WTC11 (cell line): Measurements from ENCODE around the gene PPP1R26. TPM values are rescaled to one million over a fixed set of nuclear protein-coding genes. Genes with fewer than 3 reads are reported as not detected.
A peak's percentile ranks its signal among the peaks of the same experiment; 100 is the strongest.
"Not testable (repeated sequence)": the region's sequence is repeated elsewhere in the genome, so short reads cannot be mapped to it uniquely, and the experiment has no call there.

Experiments used
- ATAC-seq: fragments of 200-7000 bp; cut with Tn5 transposase; 2 replicates; pipeline ENCODE4 v1.10.0; 2021; ENCODE audit warnings: mild to moderate bottlenecking, moderate library complexity
- Bru-seq: library from RNA; stranded (reverse); fragments of 400-500 nt; gene quantifications from one replicate; lab custom pipeline; 2021; lab: Mats Ljungman, UMichigan
- CTCF ChIA-PET: fragments of 300-600 bp; sonication (Branson Sonifier 250); formaldehyde crosslinking; loops from one replicate; lab custom pipeline; 2021; ENCODE audit warnings: antibody characterized with exemption; lab: Charles Lee
- POLR2A ChIA-PET: fragments of 350-600 bp; sonication (Branson Sonifier 250); formaldehyde crosslinking; loops from one replicate; lab custom pipeline; 2021; ENCODE audit warnings: antibody characterized with exemption; lab: Charles Lee
- DNase-seq: peaks from one replicate; pipeline ENCODE4 v3.0.0; 2021; ENCODE audit warnings: low spot score
- H3K27ac Mint-ChIP-seq: 2 replicates; pipeline ENCODE4 v1.8.0; 2021; ENCODE audit warnings: mixed read lengths
- H3K27me3 Mint-ChIP-seq: 2 replicates; pipeline ENCODE4 v1.8.0; 2021; ENCODE audit warnings: low read depth, mild to moderate bottlenecking, moderate library complexity, mixed read lengths
- H3K36me3 Mint-ChIP-seq: 2 replicates; pipeline ENCODE4 v1.8.0; 2021; ENCODE audit warnings: mixed read lengths
- H3K4me1 Mint-ChIP-seq: 2 replicates; pipeline ENCODE4 v1.8.0; 2022; ENCODE audit warnings: mixed read lengths
- H3K4me3 Mint-ChIP-seq: 2 replicates; pipeline ENCODE4 v1.8.0; 2021; ENCODE audit warnings: mild to moderate bottlenecking, moderate library complexity, mixed read lengths
- H3K9me3 Mint-ChIP-seq: 2 replicates; pipeline ENCODE4 v1.8.0; 2021; ENCODE audit warnings: mixed read lengths
- AR ChIP-seq: fragments of 250-450 bp; sonication (Bioruptor Pico); IDR thresholded peaks from 2 replicates; pipeline ENCODE4 v1.9.0; 2021; ENCODE audit warnings: mild to moderate bottlenecking
- ATF2 ChIP-seq: sonication (generic); formaldehyde crosslinking; IDR thresholded peaks from 2 replicates; pipeline ENCODE4 v1.8.1; 2022; ENCODE audit warnings: low read depth, missing genetic modification reagents, borderline replicate concordance
- E2F4 ChIP-seq: sonication (generic); formaldehyde crosslinking; IDR thresholded peaks from 2 replicates; pipeline ENCODE4 v1.8.1; 2022; ENCODE audit warnings: low read depth, mild to moderate bottlenecking, moderate library complexity, missing genetic modification reagents, borderline replicate concordance
- E2F5 ChIP-seq: sonication (generic); formaldehyde crosslinking; IDR thresholded peaks from 2 replicates; pipeline ENCODE4 v1.8.1; 2022; ENCODE audit warnings: mild to moderate bottlenecking, moderate library complexity, missing genetic modification reagents
- GABPB1 ChIP-seq: sonication (generic); formaldehyde crosslinking; IDR thresholded peaks from 2 replicates; pipeline ENCODE4 v1.8.1; 2023; ENCODE audit warnings: mild to moderate bottlenecking, missing genetic modification reagents
- PRDM15 ChIP-seq: sonication (generic); formaldehyde crosslinking; IDR thresholded peaks from 2 replicates; pipeline ENCODE4 v1.8.0; 2022; ENCODE audit warnings: missing genetic modification reagents
- TCF7 ChIP-seq: sonication (generic); formaldehyde crosslinking; IDR thresholded peaks from 2 replicates; pipeline ENCODE4 v1.8.0; 2022; ENCODE audit warnings: mild to moderate bottlenecking, low read depth, missing genetic modification reagents, moderate library complexity
- ZMAT4 ChIP-seq: fragments of 250-450 bp; sonication (Bioruptor Pico); IDR thresholded peaks from 2 replicates; pipeline ENCODE4 v1.9.0; 2021; ENCODE audit warnings: mild to moderate bottlenecking
- ZNF423 ChIP-seq: fragments of 250-450 bp; sonication (Bioruptor Pico); IDR thresholded peaks from 2 replicates; pipeline ENCODE4 v2.1.2; 2022; ENCODE audit warnings: mild to moderate bottlenecking, moderate library complexity
- long read RNA-seq, 3 experiments: library from RNA in 1 of 3; library from capped mRNA in 1 of 3; library from polyadenylated mRNA in 1 of 3; unstranded in 2 of 3; stranded (forward) in 1 of 3; transcript quantifications; one replicate each; pipeline ENCODE4 v2.0.0, GENCODE V29; 2021
- total RNA-seq: library from RNA; stranded (reverse); gene quantifications from 3 replicates; pipeline ENCODE4 v1.2.3, GENCODE V29; 2021

PPP1R26 gene
- total RNA-seq (36.2 to 44.4 TPM (median 37.4 TPM) in 3 replicates), Bru-seq, nascent RNA (percentile 78 among the genes with signal in this experiment)
- long read RNA-seq, experiment 1, full-length matches to known transcripts: 72 of 133 reads
- long read RNA-seq, experiment 1, partial matches to known transcripts: 8 of 133 reads
- long read RNA-seq, experiment 1, other reads (novel, unspliced or antisense): 53 of 133 reads
- long read RNA-seq, experiment 2, full-length matches to known transcripts: 37 of 47 reads
- long read RNA-seq, experiment 2, partial matches to known transcripts: 3 of 47 reads
- long read RNA-seq, experiment 2, other reads (novel, unspliced or antisense): 7 of 47 reads
- long read RNA-seq, experiment 3, full-length matches to known transcripts: 4 of 4 reads
- long read RNA-seq, experiment 3, partial matches to known transcripts: 0 of 4 reads
- long read RNA-seq, experiment 3, other reads (novel, unspliced or antisense): 0 of 4 reads

GRCh38 chr9:135479469-135480052 is at the start of gene PPP1R26:
Gene PPP1R26, plus strand, starts transcription at chr9:135479782. Its CDS starts 4,729 bp downstream, at chr9:135484511.
- CTCF ChIA-PET: interaction anchor here (0.6 to 2.0 kb wide), 6 partner anchors 20 to 41 kb away, joined by 3 to 12 read pairs (median 9); a partner anchor contains a TSS
- Mint-ChIP-seq H3K4me1 (peaks cover 23% of the 10 kb centered on the region), H3K27me3 (no peaks in the 10 kb centered on the region; the same call in 1 of the 2 replicates), H3K36me3 (peaks cover 12% of the 10 kb centered on the region; the same call in 1 of the 2 replicates), H3K27ac (peak within 1 kb of the TSS; percentile 32; the same call in 1 of the 2 replicates)
- ATAC-seq (peak; percentile 9), DNase-seq (no peak)
- TF ChIP-seq AR: no peak
- no peak for TF ChIP-seq TCF7 (CRISPR knock-in tag)
- TF ChIP-seq ZNF423: 0 out of 2 replicates have a peak, but pooled peaks have one; percentile 19
- TF ChIP-seq, all 79 proteins: peak for 1
- H3K9me3 Mint-ChIP-seq: no peaks in the 10 kb centered on the region
- POLR2A ChIA-PET: interaction anchor here (1.3 kb wide), 1 partner anchor 12 kb away, joined by 3 read pairs; no protein-coding TSS in a partner anchor
- peak within 1 kb of the TSS; percentile 79 for H3K4me3 Mint-ChIP-seq

- ChIA-PET CTCF (interaction anchor here (0.6 kb wide), 1 partner anchor 44 kb away, joined by 4 read pairs; no protein-coding TSS in a partner anchor), POLR2A (no interaction called here)
- TF ChIP-seq PRDM15 (CRISPR knock-in tag): no peak
- no peak for TF ChIP-seq GABPB1
- no peak for TF ChIP-seq ZMAT4 (CRISPR knock-in tag)
- TF ChIP-seq E2F4: no peak
- no peak for TF ChIP-seq ATF2
- no peak for TF ChIP-seq E2F5 (CRISPR knock-in tag)
- Mint-ChIP-seq H3K36me3 (peaks cover 16% of the 10 kb centered on the region), H3K9me3 (peaks cover 38% of the 10 kb centered on the region), H3K4me3 (no peak overlapping the region), H3K4me1 (peaks cover 16% of the 10 kb centered on the region), H3K27ac (no peak overlapping the region), H3K27me3 (no peaks in the 10 kb centered on the region; the same call in 1 of the 2 replicates)
- no peak for DNase-seq
- ATAC-seq: no peak
These were observed 42.3 kb upstream of the PPP1R26 start for GRCh38 chr9:135437259-135437658.

- Mint-ChIP-seq H3K36me3 (peaks cover 16% of the 10 kb centered on the region), H3K9me3 (peaks cover 34% of the 10 kb centered on the region), H3K4me1 (peaks cover 20% of the 10 kb centered on the region)
- H3K27me3 Mint-ChIP-seq, POLR2A ChIA-PET, H3K4me3 Mint-ChIP-seq, DNase-seq, H3K27ac Mint-ChIP-seq, CTCF ChIA-PET, ATAC-seq: not testable (repeated sequence)
These were observed 41.9 kb upstream of the PPP1R26 start for GRCh38 chr9:135437696-135438095.

- ChIA-PET CTCF (interaction anchor here (0.6 to 2.7 kb wide), 21 partner anchors 10 to 368 kb away, joined by 3 to 30 read pairs (median 3); a partner anchor contains a TSS), POLR2A (interaction anchor here (0.6 kb wide), 1 partner anchor 74 kb away, joined by 3 read pairs; no protein-coding TSS in a partner anchor)
- H3K4me3 Mint-ChIP-seq, ATAC-seq, H3K27me3 Mint-ChIP-seq, H3K27ac Mint-ChIP-seq: not testable (repeated sequence)
- peaks cover 22% of the 10 kb centered on the region for H3K4me1 Mint-ChIP-seq
- peaks cover 28% of the 10 kb centered on the region for H3K9me3 Mint-ChIP-seq
- peaks cover 11% of the 10 kb centered on the region for H3K36me3 Mint-ChIP-seq
- DNase-seq: peak; percentile 57
These were observed 40.9 kb upstream of the PPP1R26 start for GRCh38 chr9:135438581-135439232.

- Mint-ChIP-seq H3K9me3 (peaks cover 26% of the 10 kb centered on the region), H3K4me1 (peaks cover 25% of the 10 kb centered on the region)
- not testable (repeated sequence) for H3K4me3 Mint-ChIP-seq, H3K36me3 Mint-ChIP-seq, ATAC-seq, H3K27me3 Mint-ChIP-seq, H3K27ac Mint-ChIP-seq, DNase-seq
- POLR2A ChIA-PET: interaction anchor here (0.6 kb wide), 1 partner anchor 75 kb away, joined by 3 read pairs; no protein-coding TSS in a partner anchor
- CTCF ChIA-PET: interaction anchor here (0.6 to 2.7 kb wide), 21 partner anchors 9 to 369 kb away, joined by 3 to 30 read pairs (median 3); a partner anchor contains a TSS
These were observed 40.1 kb upstream of the PPP1R26 start for GRCh38 chr9:135439514-135439913.
